HCT116 (cell line): ENCODE data around the gene OXCT1. TPM values are rescaled to one million over a fixed set of nuclear protein-coding genes. Genes with fewer than 3 reads are reported as not detected.
A peak's percentile ranks its signal among the peaks of the same experiment; 100 is the strongest.

Source experiments
- ATAC-seq: fragments of 200-7000 bp; cut with Tn5 transposase; 2 replicates; pipeline ENCODE4 v1.9.1; 2020; ENCODE audit warnings: mild to moderate bottlenecking, moderate library complexity
- BruUV-seq: library from RNA; stranded (reverse); fragments of 400-500 nt; replicated peaks from 2 replicates; lab custom pipeline; 2021; lab: Mats Ljungman, UMichigan
- CTCF ChIA-PET: fragments of 300-600 bp; sonication (Branson Sonifier 250); formaldehyde crosslinking; loops from one replicate; lab custom pipeline; 2021; ENCODE audit warnings: antibody characterized with exemption; lab: Charles Lee
- POLR2A ChIA-PET: fragments of 300-600, 350-600 bp; sonication (Branson Sonifier 250); formaldehyde crosslinking; loops from one replicate; lab custom pipeline; 2021; ENCODE audit warnings: antibody characterized with exemption; lab: Charles Lee
- RAD21 ChIA-PET, 2 experiments: fragments of 300-600 bp; sonication (Branson Sonifier 250); formaldehyde crosslinking; loops; one replicate each; lab custom pipeline; 2023; ENCODE audit warnings: low total read pairs in 2 of 2; ENCODE audit not compliant: uncharacterized antibody in 2 of 2, unreplicated experiment in 2 of 2, low non-redundant PET in 1 of 2; lab: Charles Lee
- DNase-seq: peaks from one replicate; pipeline ENCODE4 v3.0.0-alpha.2; 2010; ENCODE audit warnings: low read depth, low spot score
- H2AFZ ChIP-seq: fragments of 200-600 bp; shearing (Covaris generic), sonication (generic); 2 replicates; pipeline ENCODE4 v1.6.1; 2017; ENCODE audit warnings: low read depth, mixed run types, mixed read lengths, antibody characterized with exemption, low read length; ENCODE audit not compliant: poor library complexity, severe bottlenecking
- H3K27ac ChIP-seq: 2 replicates; pipeline ENCODE4 v1.5.1; 2012; ENCODE audit warnings: low read depth, low read length
- H3K27me3 ChIP-seq: fragments of 200-600 bp; sonication (generic); 2 replicates; pipeline ENCODE4 v1.6.1; 2016; ENCODE audit warnings: mixed run types, low read length, mixed read lengths; ENCODE audit not compliant: insufficient read depth
- H3K36me3 ChIP-seq, 2 experiments: fragments of 200-500 bp in 1 of 2; fragments of 200-600 bp in 1 of 2; sonication (Bioruptor generic) in 1 of 2; sonication (generic) in 1 of 2; 2 replicates each; pipeline versions ENCODE4 v1.5.1 to v1.6.1; 2014 to 2016; ENCODE audit warnings: low read length in 2 of 2, inconsistent platforms in 1 of 2, mixed read lengths in 1 of 2, mixed run types in 1 of 2; ENCODE audit not compliant: insufficient read depth in 2 of 2, control insufficient read depth in 1 of 2
- H3K4me1 ChIP-seq, 2 experiments: fragments of 200-600 bp in 1 of 2; sonication (generic) in 1 of 2; 2 replicates each; pipeline versions ENCODE4 v1.5.1 to v1.6.1; 2012 to 2017; ENCODE audit warnings: low read length in 2 of 2, inconsistent platforms in 1 of 2, mild to moderate bottlenecking in 1 of 2, mixed read lengths in 1 of 2, mixed run types in 1 of 2, moderate library complexity in 1 of 2; ENCODE audit not compliant: insufficient read depth in 2 of 2, control insufficient read depth in 1 of 2
- H3K4me2 ChIP-seq: fragments of 200-600 bp; sonication (generic); 2 replicates; pipeline ENCODE4 v1.6.1; 2017; ENCODE audit warnings: mixed run types, low read length, mixed read lengths
- H3K4me3 ChIP-seq, 2 experiments: fragments of 200-600 bp in 1 of 2; sonication (generic) in 1 of 2; replicated peaks in 1 of 2; 2 replicates each; pipeline ENCODE4 v1.5.1; 2011 to 2016; ENCODE audit warnings: low read length in 2 of 2, control low read depth in 1 of 2, low read depth in 1 of 2, mild to moderate bottlenecking in 1 of 2, mixed read lengths in 1 of 2, mixed run types in 1 of 2
- H3K79me2 ChIP-seq: fragments of 200-600 bp; sonication (generic); 2 replicates; pipeline ENCODE4 v1.6.1; 2017; ENCODE audit warnings: mild to moderate bottlenecking, mixed run types, low read length, moderate library complexity, mixed read lengths; ENCODE audit not compliant: insufficient read depth
- H3K9ac ChIP-seq: fragments of 200-600 bp; sonication (generic); 2 replicates; pipeline ENCODE4 v1.6.1; 2016; ENCODE audit warnings: low read length, mixed read lengths
- H3K9me2 ChIP-seq: fragments of 200-600 bp; sonication (generic), shearing (Covaris generic); 2 replicates; pipeline ENCODE4 v1.6.1; 2017; ENCODE audit warnings: mixed run types, mild to moderate bottlenecking, moderate library complexity; ENCODE audit not compliant: insufficient read depth
- H3K9me3 ChIP-seq, 2 experiments: fragments of 200-500 bp in 1 of 2; fragments of 200-600 bp in 1 of 2; sonication (Bioruptor generic) in 1 of 2; sonication (generic) in 1 of 2; 2 replicates each; pipeline ENCODE4 v1.6.1; 2014 to 2017; ENCODE audit warnings: low read length in 2 of 2, mixed read lengths in 2 of 2, inconsistent platforms in 1 of 2, low read depth in 1 of 2, mild to moderate bottlenecking in 1 of 2, mixed run types in 1 of 2, moderate library complexity in 1 of 2; ENCODE audit not compliant: control insufficient read depth in 1 of 2, insufficient read depth in 1 of 2
- H4K20me1 ChIP-seq: fragments of 200-600 bp; sonication (generic), shearing (Covaris generic); 2 replicates; pipeline ENCODE4 v1.6.1; 2017; ENCODE audit warnings: mixed run types, mild to moderate bottlenecking, moderate library complexity; ENCODE audit not compliant: insufficient read depth
- CEBPB ChIP-seq: IDR thresholded peaks from 2 replicates; pipeline ENCODE4 v1.6.1; 2012; ENCODE audit warnings: low read depth
- EGR1 ChIP-seq: IDR thresholded peaks from 2 replicates; pipeline ENCODE4 v1.6.1; 2012; ENCODE audit warnings: low read depth
- ELF1 ChIP-seq: IDR thresholded peaks from 2 replicates; pipeline ENCODE4 v1.6.1; 2012; ENCODE audit warnings: low read depth, borderline replicate concordance
- EZH2 ChIP-seq: fragments of 200-600 bp; sonication (generic); IDR thresholded peaks from 2 replicates; pipeline ENCODE4 v1.6.1; 2017; ENCODE audit warnings: antibody characterized with exemption, mixed run types
- EZH2phosphoT487 ChIP-seq: fragments of 200-600 bp; IDR thresholded peaks from 2 replicates; pipeline ENCODE4 v1.6.1; 2018; ENCODE audit warnings: antibody characterized with exemption, borderline replicate concordance
- FOSL1 ChIP-seq: IDR thresholded peaks from 2 replicates; pipeline ENCODE4 v1.6.1; 2012; ENCODE audit warnings: low read depth
- JUND ChIP-seq: IDR thresholded peaks from 2 replicates; pipeline ENCODE4 v1.6.1; 2012
- POLR2AphosphoS5 ChIP-seq: IDR thresholded peaks from 2 replicates; pipeline ENCODE4 v1.6.1; 2011; ENCODE audit warnings: mild to moderate bottlenecking, low read depth, low read length, moderate library complexity
- RAD21 ChIP-seq: IDR thresholded peaks from 2 replicates; pipeline ENCODE4 v1.6.1; 2012; ENCODE audit warnings: low read depth, mild to moderate bottlenecking
- YY1 ChIP-seq: IDR thresholded peaks from 2 replicates; pipeline ENCODE4 v1.6.1; 2011; ENCODE audit warnings: low read length, low read depth, moderate library complexity, mild to moderate bottlenecking; ENCODE audit not compliant: insufficient replicate concordance; ENCODE audit errors: extremely low read depth
- ZFX ChIP-seq: fragments of 450-650 bp; IDR thresholded peaks from 2 replicates; pipeline ENCODE4 v1.6.1; 2017
- intact Hi-C: fragments of 100-400 bp; cut with micrococcal nuclease; formaldehyde crosslinking; loops from 2 replicates; pipeline ENCODE4 v1.10.0; 2022
- total RNA-seq: library from RNA; stranded (reverse); gene quantifications from one replicate; pipeline ENCODE4 v1.2.1, GENCODE V29; 2021; ENCODE audit not compliant: unreplicated experiment
- TF ChIP-seq, protein P1 (sequence below): IDR thresholded peaks from 2 replicates; pipeline ENCODE4 v1.6.1; 2012; ENCODE audit warnings: low read depth
- TF ChIP-seq, protein P2 (sequence below): IDR thresholded peaks from 2 replicates; pipeline ENCODE4 v1.6.1; 2012
- TF ChIP-seq, protein P3 (sequence below), 3 experiments: fragments of 200-600 bp in 1 of 3; sonication (generic) in 1 of 3; IDR thresholded peaks in 2 of 3; conservative IDR thresholded peaks in 1 of 3; 2 replicates each; pipeline ENCODE4 v1.5.1; 2012 to 2017; ENCODE audit warnings: low read depth in 2 of 3, low read length in 2 of 3, antibody characterized with exemption in 1 of 3, borderline replicate concordance in 1 of 3, control low read depth in 1 of 3, mild to moderate bottlenecking in 1 of 3, mixed read lengths in 1 of 3, mixed run types in 1 of 3, moderate library complexity in 1 of 3; ENCODE audit not compliant: insufficient read depth in 1 of 3

OXCT1 gene
- total RNA-seq, 1 experiment from 2014 or later = 28.1 TPM

DNA sequence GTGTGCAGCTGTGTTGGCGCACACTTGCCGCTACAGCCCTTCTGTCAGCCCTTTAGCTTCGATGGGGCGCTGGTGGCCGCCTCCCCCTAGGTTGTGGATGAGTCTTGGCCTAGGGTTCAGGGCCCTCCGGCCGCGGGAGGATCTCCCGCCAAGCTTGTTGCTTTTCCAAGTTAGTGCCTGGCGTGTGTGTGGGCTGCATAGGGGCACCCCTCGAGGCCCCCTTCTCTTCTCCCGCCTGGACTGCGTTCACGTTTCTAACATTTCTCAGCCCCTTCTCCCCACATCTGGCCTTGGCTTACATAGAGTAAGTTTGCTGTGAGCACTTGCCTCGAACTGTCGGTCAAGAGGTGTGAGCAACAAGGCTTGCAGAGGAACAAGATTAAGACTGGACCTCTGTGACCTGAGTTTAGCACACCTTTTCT, 413 bp upstream of the OXCT1 start:
- CTCF ChIA-PET = interaction anchor here (1.1 kb wide), 1 partner anchor 187 kb away, joined by 3 read pairs; no protein-coding TSS in a partner anchor
- ATAC-seq = no peak
- POLR2A ChIA-PET = no interaction called here

More for the DNA sequence above, 413 bp upstream of the OXCT1 start:
- H2AFZ ChIP-seq = peak overlapping the region; percentile 91
- no peaks in the 10 kb centered on the region for H3K36me3 ChIP-seq
- BruUV-seq = TSS peak; percentile 27
- peak overlapping the region; percentile 78 for H3K27ac ChIP-seq
- H3K9me2 ChIP-seq = no peaks in the 10 kb centered on the region
- H3K9me3 ChIP-seq = no peaks in the 10 kb centered on the region
- no peaks in the 10 kb centered on the region for H3K27me3 ChIP-seq
- H4K20me1 ChIP-seq = no peaks in the 10 kb centered on the region
- DNase-seq = no peak
- TF ChIP-seq EGR1 (no peak), ELF1 (no peak), CEBPB (no peak), FOSL1 (no peak), YY1 (no peak), EZH2 (no peak), POLR2AphosphoS5 (no peak), RAD21 (no peak), JUND (no peak), EZH2phosphoT487 (no peak), ZFX (no peak; the same call in 1 of the 2 replicates)
- TF ChIP-seq, protein P1, sequence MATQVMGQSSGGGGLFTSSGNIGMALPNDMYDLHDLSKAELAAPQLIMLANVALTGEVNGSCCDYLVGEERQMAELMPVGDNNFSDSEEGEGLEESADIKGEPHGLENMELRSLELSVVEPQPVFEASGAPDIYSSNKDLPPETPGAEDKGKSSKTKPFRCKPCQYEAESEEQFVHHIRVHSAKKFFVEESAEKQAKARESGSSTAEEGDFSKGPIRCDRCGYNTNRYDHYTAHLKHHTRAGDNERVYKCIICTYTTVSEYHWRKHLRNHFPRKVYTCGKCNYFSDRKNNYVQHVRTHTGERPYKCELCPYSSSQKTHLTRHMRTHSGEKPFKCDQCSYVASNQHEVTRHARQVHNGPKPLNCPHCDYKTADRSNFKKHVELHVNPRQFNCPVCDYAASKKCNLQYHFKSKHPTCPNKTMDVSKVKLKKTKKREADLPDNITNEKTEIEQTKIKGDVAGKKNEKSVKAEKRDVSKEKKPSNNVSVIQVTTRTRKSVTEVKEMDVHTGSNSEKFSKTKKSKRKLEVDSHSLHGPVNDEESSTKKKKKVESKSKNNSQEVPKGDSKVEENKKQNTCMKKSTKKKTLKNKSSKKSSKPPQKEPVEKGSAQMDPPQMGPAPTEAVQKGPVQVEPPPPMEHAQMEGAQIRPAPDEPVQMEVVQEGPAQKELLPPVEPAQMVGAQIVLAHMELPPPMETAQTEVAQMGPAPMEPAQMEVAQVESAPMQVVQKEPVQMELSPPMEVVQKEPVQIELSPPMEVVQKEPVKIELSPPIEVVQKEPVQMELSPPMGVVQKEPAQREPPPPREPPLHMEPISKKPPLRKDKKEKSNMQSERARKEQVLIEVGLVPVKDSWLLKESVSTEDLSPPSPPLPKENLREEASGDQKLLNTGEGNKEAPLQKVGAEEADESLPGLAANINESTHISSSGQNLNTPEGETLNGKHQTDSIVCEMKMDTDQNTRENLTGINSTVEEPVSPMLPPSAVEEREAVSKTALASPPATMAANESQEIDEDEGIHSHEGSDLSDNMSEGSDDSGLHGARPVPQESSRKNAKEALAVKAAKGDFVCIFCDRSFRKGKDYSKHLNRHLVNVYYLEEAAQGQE = no peak
- TF ChIP-seq, protein P2, sequence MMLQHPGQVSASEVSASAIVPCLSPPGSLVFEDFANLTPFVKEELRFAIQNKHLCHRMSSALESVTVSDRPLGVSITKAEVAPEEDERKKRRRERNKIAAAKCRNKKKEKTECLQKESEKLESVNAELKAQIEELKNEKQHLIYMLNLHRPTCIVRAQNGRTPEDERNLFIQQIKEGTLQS = no peak
- TF ChIP-seq, protein P3, sequence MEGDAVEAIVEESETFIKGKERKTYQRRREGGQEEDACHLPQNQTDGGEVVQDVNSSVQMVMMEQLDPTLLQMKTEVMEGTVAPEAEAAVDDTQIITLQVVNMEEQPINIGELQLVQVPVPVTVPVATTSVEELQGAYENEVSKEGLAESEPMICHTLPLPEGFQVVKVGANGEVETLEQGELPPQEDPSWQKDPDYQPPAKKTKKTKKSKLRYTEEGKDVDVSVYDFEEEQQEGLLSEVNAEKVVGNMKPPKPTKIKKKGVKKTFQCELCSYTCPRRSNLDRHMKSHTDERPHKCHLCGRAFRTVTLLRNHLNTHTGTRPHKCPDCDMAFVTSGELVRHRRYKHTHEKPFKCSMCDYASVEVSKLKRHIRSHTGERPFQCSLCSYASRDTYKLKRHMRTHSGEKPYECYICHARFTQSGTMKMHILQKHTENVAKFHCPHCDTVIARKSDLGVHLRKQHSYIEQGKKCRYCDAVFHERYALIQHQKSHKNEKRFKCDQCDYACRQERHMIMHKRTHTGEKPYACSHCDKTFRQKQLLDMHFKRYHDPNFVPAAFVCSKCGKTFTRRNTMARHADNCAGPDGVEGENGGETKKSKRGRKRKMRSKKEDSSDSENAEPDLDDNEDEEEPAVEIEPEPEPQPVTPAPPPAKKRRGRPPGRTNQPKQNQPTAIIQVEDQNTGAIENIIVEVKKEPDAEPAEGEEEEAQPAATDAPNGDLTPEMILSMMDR (IDR thresholded peaks at IDR 0.05 in 2 of 3, conservative IDR thresholded peaks at IDR 0.05 in 1 of 3; ENCODE audit: borderline replicate concordance in 1 of 3, insufficient read depth in 1 of 3, low read depth in 2 of 3, low read length in 2 of 3) = no peak
- TF ChIP-seq, all 23 proteins: peak for 0
- Histone ChIP-seq H3K4me1 (peaks cover 10 to 16% of the 10 kb centered on the region in 2 experiments; a peak in 3 of 4 replicates), H3K4me3 (peak overlapping the region; percentile 88 to 89), H3K4me2 (peak overlapping the region; percentile 92), H3K79me2 (peaks cover 38% of the 10 kb centered on the region), H3K9ac (peak overlapping the region; percentile 93)
- intact Hi-C loops = no loop called here
- RAD21 ChIA-PET = no interaction called here
